Caco-2 (cell line): ENCODE results near the gene MEGF6. TPM values are rescaled to one million over a fixed set of nuclear protein-coding genes. Genes with fewer than 3 reads are reported as not detected.

Source experiments
- BruUV-seq: library from RNA; stranded (reverse); fragments of 400-500 nt; replicated peaks from 2 replicates; lab custom pipeline; 2021; lab: Mats Ljungman, UMichigan
- CTCF ChIA-PET: fragments of 300-600 bp; sonication (Branson Sonifier 250); formaldehyde crosslinking; loops from one replicate; lab custom pipeline; 2022; ENCODE audit warnings: antibody characterized with exemption; lab: Charles Lee
- POLR2A ChIA-PET: fragments of 300-600 bp; sonication (Branson Sonifier 250); formaldehyde crosslinking; loops from one replicate; lab custom pipeline; 2022; ENCODE audit warnings: antibody characterized with exemption; lab: Charles Lee
- DNase-seq, 2 experiments: peaks; one replicate each; pipeline versions ENCODE4 v3.0.0 to v3.0.0-alpha.2; 2020 to 2022
- H3K27me3 ChIP-seq: replicated peaks from 2 replicates; pipeline ENCODE4 v1.6.0; 2011; ENCODE audit warnings: low read length; ENCODE audit not compliant: control insufficient read depth, insufficient read depth
- H3K36me3 ChIP-seq: 2 replicates; pipeline ENCODE4 v1.5.1; 2011; ENCODE audit warnings: low read length; ENCODE audit not compliant: control insufficient read depth, insufficient read depth
- H3K4me1 ChIP-seq: fragments of 250-450 bp; sonication (Bioruptor Pico); 2 replicates; pipeline ENCODE4 v1.5.1; 2020; ENCODE audit warnings: mild to moderate bottlenecking
- H3K4me3 ChIP-seq: 2 replicates; pipeline ENCODE4 v1.5.1; 2011; ENCODE audit warnings: low read depth, mild to moderate bottlenecking, control low read depth, low read length
- H3K9me3 ChIP-seq: fragments of 250-450 bp; sonication (Bioruptor Pico); 2 replicates; pipeline ENCODE4 v1.5.1; 2020; ENCODE audit warnings: mild to moderate bottlenecking, moderate library complexity
- H3K27ac Mint-ChIP-seq: one replicate; pipeline ENCODE4 v1.8.0; 2022; ENCODE audit warnings: mixed read lengths; ENCODE audit not compliant: unreplicated experiment
- H3K27me3 Mint-ChIP-seq: one replicate; pipeline ENCODE4 v1.8.0; 2022; ENCODE audit warnings: mixed read lengths; ENCODE audit not compliant: insufficient read depth, unreplicated experiment
- H3K36me3 Mint-ChIP-seq: one replicate; pipeline ENCODE4 v1.8.0; 2022; ENCODE audit warnings: mild to moderate bottlenecking, mixed read lengths; ENCODE audit not compliant: insufficient read depth, unreplicated experiment
- H3K4me1 Mint-ChIP-seq: one replicate; pipeline ENCODE4 v1.8.0; 2022; ENCODE audit warnings: low read depth, mixed read lengths; ENCODE audit not compliant: unreplicated experiment
- H3K4me3 Mint-ChIP-seq: one replicate; pipeline ENCODE4 v1.8.0; 2022; ENCODE audit warnings: mild to moderate bottlenecking, moderate library complexity, mixed read lengths; ENCODE audit not compliant: unreplicated experiment
- H3K9me3 Mint-ChIP-seq: one replicate; pipeline ENCODE4 v1.8.0; 2022; ENCODE audit warnings: mixed read lengths; ENCODE audit not compliant: unreplicated experiment
- CTCF ChIP-seq, 2 experiments: fragments of 200-600 bp in 1 of 2; IDR thresholded peaks; 1 replicate in 1 of 2; 2 replicates in 1 of 2; pipeline versions ENCODE4 v1.5.1 to v1.8.0; 2011 to 2022; ENCODE audit warnings: antibody characterized with exemption in 1 of 2, control low read depth in 1 of 2, inconsistent platforms in 1 of 2, low read depth in 1 of 2, low read length in 1 of 2, mild to moderate bottlenecking in 1 of 2, moderate library complexity in 1 of 2; ENCODE audit not compliant: insufficient read depth in 1 of 2, severe bottlenecking in 1 of 2, unreplicated experiment in 1 of 2
- intact Hi-C: fragments of 100-400 bp; cut with micrococcal nuclease; formaldehyde crosslinking; loops from one replicate; pipeline ENCODE4 v1.10.0; 2022; ENCODE audit not compliant: unreplicated experiment
- total RNA-seq: library from RNA; stranded (reverse); gene quantifications from 2 replicates; pipeline ENCODE4 v1.2.3, GENCODE V29; 2022

MEGF6 gene
- total RNA-seq, 1 experiment from 2014 or later = 13.3 TPM

GRCh38 chr1:3442901-3443300, 168.4 kb downstream of the MEGF6 start:
- no peak for DNase-seq
- intact Hi-C loops = no loop called here
- Mint-ChIP-seq H3K4me3 (no peak overlapping the region), H3K36me3 (no peaks in the 10 kb centered on the region), H3K27ac (no peak overlapping the region), H3K27me3 (peaks cover under 1% of the 10 kb centered on the region), H3K9me3 (peaks cover 6% of the 10 kb centered on the region), H3K4me1 (no peaks in the 10 kb centered on the region)
- BruUV-seq = no TSS peak
- no peaks in the 10 kb centered on the region for H3K4me1 ChIP-seq
- TF ChIP-seq CTCF (IDR thresholded peaks at IDR 0.05; ENCODE audit: insufficient read depth in 1 of 2, low read depth in 1 of 2, low read length in 1 of 2, severe bottlenecking in 1 of 2, unreplicated experiment in 1 of 2) = no peak
- CTCF ChIA-PET = interaction anchor here (1.1 kb wide), 1 partner anchor 11 kb away, joined by 3 read pairs; no protein-coding TSS in a partner anchor
- H3K4me3 ChIP-seq = no peak overlapping the region
- POLR2A ChIA-PET = no interaction called here
- no peaks in the 10 kb centered on the region for H3K36me3 ChIP-seq
- no peaks in the 10 kb centered on the region for H3K27me3 ChIP-seq
- H3K9me3 ChIP-seq = no peaks in the 10 kb centered on the region

GRCh38 chr1:3442331-3442730, 169.0 kb downstream of the MEGF6 start:
- BruUV-seq = no TSS peak
- H3K27me3 Mint-ChIP-seq = no peaks in the 10 kb centered on the region
- ChIA-PET POLR2A (no interaction called here), CTCF (interaction anchor here (0.9 to 1.1 kb wide), 2 partner anchors 10 to 48 kb away, joined by 3 read pairs; no protein-coding TSS in a partner anchor)
- no peaks in the 10 kb centered on the region for H3K36me3 Mint-ChIP-seq
- Histone ChIP-seq H3K4me1 (no peaks in the 10 kb centered on the region), H3K36me3 (no peaks in the 10 kb centered on the region), H3K27me3 (no peaks in the 10 kb centered on the region), H3K4me3 (no peak overlapping the region), H3K9me3 (no peaks in the 10 kb centered on the region)
- TF ChIP-seq CTCF (IDR thresholded peaks at IDR 0.05; ENCODE audit: insufficient read depth in 1 of 2, low read depth in 1 of 2, low read length in 1 of 2, severe bottlenecking in 1 of 2, unreplicated experiment in 1 of 2) = no peak
- no peak overlapping the region for H3K27ac Mint-ChIP-seq
- H3K4me1 Mint-ChIP-seq = no peaks in the 10 kb centered on the region
- H3K4me3 Mint-ChIP-seq = no peak overlapping the region
- DNase-seq = no peak
- H3K9me3 Mint-ChIP-seq = no peaks in the 10 kb centered on the region
- intact Hi-C loops = no loop called here

GRCh38 chr1:3441880-3442279, 169.4 kb downstream of the MEGF6 start:
- no peaks in the 10 kb centered on the region for H3K27me3 ChIP-seq
- H3K4me3 Mint-ChIP-seq = no peak overlapping the region
- POLR2A ChIA-PET = no interaction called here
- no peaks in the 10 kb centered on the region for H3K36me3 Mint-ChIP-seq
- no TSS peak for BruUV-seq
- H3K4me3 ChIP-seq = no peak overlapping the region
- H3K9me3 ChIP-seq = no peaks in the 10 kb centered on the region
- TF ChIP-seq CTCF (IDR thresholded peaks at IDR 0.05; ENCODE audit: insufficient read depth in 1 of 2, low read depth in 1 of 2, low read length in 1 of 2, severe bottlenecking in 1 of 2, unreplicated experiment in 1 of 2) = no peak
- H3K4me1 Mint-ChIP-seq = no peaks in the 10 kb centered on the region
- intact Hi-C loops = no loop called here
- no peak for DNase-seq
- H3K36me3 ChIP-seq = no peaks in the 10 kb centered on the region
- CTCF ChIA-PET = interaction anchor here (0.9 kb wide), 1 partner anchor 49 kb away, joined by 3 read pairs; no protein-coding TSS in a partner anchor
- no peaks in the 10 kb centered on the region for H3K9me3 Mint-ChIP-seq
- no peaks in the 10 kb centered on the region for H3K27me3 Mint-ChIP-seq
- H3K27ac Mint-ChIP-seq = no peak overlapping the region
- no peaks in the 10 kb centered on the region for H3K4me1 ChIP-seq
